ENCODE data around the gene DIP2C.
"Not testable (repeated sequence)": the region's sequence is repeated elsewhere in the genome, so short reads cannot be mapped to it uniquely, and the experiment has no call there.

DIP2C gene

DNA sequence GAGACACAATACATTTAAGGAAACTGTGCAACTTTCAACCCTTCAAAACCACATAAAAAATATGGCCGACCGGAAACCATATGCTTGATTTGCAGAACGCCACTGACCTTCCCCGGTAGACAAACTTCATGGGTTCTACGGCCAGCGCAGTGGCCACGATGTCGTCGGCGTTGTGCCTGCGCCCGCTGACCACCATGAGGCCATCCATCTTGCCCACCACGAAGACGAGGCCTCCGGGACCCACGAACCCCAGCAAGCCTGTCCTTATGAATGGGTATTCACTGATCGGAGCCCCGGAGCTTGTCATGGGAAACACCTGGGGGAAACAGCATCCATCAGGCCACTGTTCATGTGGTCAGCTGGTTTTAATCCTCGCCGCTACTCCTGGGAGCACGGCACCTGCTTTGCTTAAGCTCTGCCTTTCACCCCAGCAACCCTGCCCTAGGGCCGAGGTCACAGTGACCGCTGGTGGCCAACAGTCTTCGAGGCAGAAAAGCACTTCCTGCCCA is 325.1 kb downstream of the DIP2C start:
- DNase-seq = no peak

DNA sequence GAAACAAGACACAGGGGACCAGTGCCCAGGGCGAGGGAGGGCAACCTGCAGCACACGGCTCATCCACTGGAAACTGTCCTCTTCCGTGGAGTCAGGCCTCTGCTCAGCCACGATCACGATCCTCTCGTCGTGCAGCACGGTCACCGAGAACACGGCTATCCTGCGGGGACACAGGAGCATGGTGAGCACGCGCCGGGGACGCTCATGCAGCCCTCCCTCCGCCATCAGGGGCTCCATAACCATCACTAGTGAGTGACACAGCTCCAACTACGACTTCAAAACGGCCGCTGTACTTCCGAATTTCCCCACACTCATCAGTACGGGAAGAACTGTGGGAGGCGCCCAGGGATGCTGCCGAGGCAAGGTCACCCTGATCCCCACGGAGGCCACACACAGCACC is 326.3 kb downstream of the DIP2C start:
- DNase-seq = no peak

- DNase-seq = no peak
Measured at GRCh38 chr10:361203-362081, 328.0 kb downstream of the DIP2C start.

- DNase-seq = no peak
Measured at GRCh38 chr10:360653-361052, 328.8 kb downstream of the DIP2C start.

GRCh38 chr10:359762-360161 is 329.7 kb downstream of the DIP2C start:
- DNase-seq = no peak

- no peak for DNase-seq
Measured at GRCh38 chr10:359093-359492, 330.4 kb downstream of the DIP2C start.

- no peak for DNase-seq
Measured at GRCh38 chr10:357201-357950, 332.1 kb downstream of the DIP2C start.

- no peak for DNase-seq
Measured at GRCh38 chr10:356452-356851, 333.0 kb downstream of the DIP2C start.

- DNase-seq = no peak
Measured at GRCh38 chr10:354901-355617, 334.4 kb downstream of the DIP2C start.

- DNase-seq = no peak
Measured at GRCh38 chr10:352476-353235, 336.8 kb downstream of the DIP2C start.

DNA sequence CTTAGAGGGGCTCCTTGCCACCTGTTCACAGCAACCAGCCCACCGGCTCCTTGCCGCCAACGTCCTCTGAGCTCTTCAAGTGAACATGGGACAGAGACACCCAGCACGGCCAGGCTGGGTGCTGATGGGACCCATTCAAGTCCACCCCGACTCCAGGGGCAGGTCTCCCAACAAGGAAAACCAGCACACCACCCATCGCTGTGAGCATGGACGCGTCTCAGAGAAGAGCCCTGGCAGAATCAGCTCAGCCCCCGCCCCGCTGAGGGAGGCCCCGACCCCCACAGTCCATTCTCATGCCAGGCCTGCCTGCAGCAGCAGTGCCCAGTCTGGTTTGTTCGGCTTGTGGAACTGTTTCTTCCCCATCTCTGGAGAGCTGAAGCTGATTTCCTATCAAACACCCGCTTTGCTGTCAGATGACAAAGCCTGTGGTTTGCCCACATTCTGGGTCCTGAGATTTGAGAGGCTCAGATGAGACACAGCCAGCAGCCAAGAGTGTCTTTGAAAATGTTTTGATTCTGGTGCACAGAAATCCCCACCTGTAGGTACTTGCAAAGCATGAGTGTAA is 337.6 kb downstream of the DIP2C start:
- no peak for DNase-seq

GRCh38 chr10:350981-351501 is 338.4 kb downstream of the DIP2C start:
- DNase-seq = no peak

DNA sequence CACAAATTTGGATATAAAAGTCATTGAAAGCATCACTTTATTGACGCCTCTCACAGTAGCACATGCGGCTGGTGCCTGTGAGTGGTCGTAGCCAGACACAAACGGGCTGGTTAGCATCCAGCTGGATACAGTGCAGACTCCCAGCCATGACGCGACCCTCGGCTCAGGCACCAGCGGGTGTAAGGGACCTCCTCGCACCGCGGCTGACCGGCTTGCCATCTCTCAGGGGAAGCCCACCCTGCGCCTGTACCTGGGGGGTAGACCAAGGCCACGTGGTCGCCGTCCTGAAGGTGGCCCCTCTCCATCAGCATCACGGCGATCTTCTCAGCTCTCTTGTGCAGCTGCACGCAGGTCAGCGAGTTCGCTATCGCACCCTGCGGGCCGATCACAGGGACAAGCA is 340.4 kb downstream of the DIP2C start:
- no peak for DNase-seq

- no peak for DNase-seq
Measured at GRCh38 chr10:348456-348855, 341.0 kb downstream of the DIP2C start.

DNA sequence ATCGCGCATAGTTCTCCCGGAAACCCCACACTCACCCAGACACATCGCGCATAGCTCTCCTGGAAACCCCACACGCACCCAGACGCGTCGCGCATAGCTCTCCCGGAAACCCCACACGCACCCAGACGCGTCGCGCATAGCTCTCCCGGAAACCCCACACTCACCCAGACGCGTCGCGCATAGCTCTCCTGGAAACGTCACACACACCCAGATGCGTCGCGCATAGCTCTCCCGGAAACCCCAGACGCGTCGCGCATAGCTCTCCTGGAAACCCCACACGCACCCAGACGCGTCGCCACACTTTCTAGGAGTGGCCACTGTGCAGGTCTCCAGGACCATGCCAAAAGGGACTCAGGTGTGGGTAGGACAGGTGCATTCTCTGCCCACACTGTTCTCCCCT is 341.7 kb downstream of the DIP2C start:
- not testable (repeated sequence) for DNase-seq

- not testable (repeated sequence) for DNase-seq
Measured at GRCh38 chr10:347190-347589, 342.3 kb downstream of the DIP2C start.

DNA sequence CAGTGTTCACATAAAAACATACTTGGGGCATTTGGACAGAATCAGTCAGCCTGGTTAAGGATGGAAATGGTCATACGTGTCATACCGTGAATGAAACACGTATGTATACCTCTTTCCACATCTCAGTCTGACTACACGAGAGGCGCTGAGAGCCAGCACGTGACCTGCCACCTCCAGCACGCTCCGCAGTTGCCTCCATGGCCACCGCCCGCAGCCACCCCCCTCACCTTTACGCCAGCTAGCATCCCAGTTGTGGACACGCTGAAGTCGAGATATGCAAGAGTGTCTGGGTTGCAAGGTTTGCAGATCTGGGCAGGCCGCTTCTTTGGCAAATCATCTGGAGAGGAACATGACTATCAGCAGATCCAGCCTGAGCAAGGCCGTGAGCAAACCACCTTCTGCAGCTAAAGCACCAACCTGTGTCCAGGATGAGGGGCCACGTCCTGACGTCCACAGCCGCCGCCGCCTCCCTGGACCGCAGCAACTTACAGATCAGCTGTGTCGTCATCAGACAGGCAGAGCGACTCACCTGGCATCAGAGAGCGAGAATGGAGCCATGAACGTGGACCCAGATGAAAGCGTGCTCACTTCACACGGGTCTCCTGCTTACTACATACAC is 344.8 kb downstream of the DIP2C start:
- no peak for DNase-seq

DNA sequence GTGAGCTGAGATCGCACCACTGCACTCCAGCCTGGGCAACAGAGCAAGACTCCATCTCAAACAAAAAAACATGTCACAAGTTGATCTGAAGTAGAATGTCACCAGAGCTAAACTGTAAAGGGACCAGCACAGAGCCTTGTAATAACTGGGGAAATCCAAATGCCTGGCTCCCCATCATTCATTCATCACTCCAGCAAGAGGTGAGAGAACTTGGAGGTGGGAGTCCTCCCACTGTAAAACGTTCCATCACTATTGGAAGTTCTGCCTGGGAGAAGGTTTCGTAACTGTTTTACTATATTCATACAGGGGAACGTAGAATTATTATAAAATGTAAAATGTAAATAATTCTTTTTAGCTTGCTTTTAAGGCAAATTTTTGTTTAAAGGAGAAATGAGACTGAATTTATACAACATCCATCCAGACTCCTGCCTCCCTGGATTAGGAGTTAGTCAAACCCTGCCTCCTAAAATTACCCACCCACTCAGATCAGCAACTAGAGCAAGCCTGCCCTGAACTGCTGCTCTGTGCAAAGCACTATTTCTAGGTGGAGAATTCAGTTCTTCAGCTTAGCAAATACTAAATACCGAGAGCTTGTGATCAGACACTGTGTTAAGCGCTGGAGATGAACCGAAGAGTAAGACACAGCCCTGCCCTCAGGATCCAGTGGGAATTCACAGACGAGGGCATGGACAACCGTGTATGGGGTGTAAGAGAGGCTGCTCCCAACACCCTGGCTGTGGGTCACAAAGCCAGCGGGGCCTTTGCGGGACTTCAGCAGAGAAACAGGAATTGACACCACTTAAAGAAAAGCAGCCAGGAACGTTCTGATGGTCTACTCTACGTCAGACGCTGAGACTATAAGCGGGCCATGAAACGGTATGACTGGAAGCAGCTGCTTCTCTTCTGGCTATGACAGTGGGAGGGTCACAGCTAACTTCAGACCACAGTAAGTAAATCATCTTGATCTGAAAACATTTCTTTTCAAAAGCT is 345.9 kb downstream of the DIP2C start:
- DNase-seq = no peak

DNA sequence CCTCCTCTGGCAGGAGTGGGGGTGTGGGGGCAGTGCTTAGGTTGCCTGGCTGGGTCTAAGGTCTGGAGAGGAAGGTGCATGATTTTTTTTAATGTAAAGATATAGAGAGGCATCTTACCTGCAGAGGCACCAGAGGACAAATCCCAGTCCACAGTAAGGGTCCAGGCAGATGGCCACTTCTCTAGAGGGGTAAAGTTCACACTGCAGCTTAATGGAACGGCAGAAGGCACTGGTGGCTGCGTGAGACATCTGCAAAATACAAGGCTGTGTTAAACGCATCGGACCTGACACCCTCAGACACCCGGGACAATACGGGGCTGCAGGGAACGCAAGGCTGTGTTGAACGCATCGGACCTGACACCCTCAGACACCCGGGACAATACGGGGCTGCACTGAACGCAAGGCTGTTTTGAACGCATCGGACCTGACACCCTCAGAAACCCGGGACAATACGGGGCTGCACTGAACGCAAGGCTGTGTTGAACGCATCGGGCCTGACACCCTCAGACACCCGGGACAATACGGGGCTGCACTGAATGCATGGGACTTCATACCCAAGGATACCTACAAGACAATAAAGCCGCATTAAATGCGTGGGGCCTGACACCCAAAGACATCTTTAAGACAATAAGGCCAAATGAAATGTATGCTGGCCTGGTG is 348.3 kb downstream of the DIP2C start:
- DNase-seq = no peak

- no peak for DNase-seq
Measured at GRCh38 chr10:340646-341045, 348.8 kb downstream of the DIP2C start.

All from HCEC 1CT (cell line).